HG02973 (cell line): ENCODE data around the gene COL4A1.

Experiments used
- ATAC-seq: cut with Tn5 transposase; IDR thresholded peaks from one replicate; pipeline ENCODE4 v1.9.1; 2021; ENCODE audit warnings: moderate library complexity; ENCODE audit not compliant: unreplicated experiment

Gene COL4A1

DNA sequence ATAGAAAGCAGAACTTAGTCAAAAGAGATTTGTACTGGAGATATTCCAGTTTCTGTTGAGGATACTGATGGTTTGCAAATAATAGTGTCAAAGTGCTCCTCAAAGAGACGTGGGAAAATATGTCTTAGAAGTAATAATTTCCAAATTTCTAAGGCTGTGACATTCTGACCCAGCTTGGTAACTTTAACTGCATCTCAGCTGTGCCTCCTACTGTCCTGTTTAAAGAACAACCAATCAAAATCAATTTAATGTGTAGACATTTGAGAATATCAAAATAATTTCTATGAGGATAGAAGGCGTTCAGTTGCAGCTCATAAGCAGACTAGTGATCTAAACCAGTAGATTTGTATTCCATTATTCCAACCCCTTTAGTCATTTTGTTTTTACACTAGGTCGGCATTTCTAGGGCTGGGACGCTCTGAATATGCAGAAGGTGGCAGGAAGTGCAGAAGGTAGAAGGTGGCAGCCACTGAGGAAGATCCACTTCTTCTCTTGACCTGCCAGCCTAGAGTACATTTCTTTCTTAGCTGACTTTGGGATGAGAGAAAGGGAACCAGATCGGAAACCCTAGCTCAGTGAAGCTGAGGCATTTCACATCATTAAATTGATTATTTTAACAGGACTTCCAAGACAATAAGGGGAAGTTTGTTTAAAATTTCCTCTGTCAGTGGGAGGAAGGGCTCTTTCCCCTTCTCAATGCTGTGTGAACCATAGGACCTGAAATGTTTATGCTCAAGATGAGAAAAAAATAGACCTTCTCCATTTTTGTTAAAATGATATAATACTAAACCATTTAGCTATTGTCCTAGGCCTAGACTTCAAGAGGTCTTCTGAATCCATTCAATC, 67.5 kb downstream of the COL4A1 start:
- ATAC-seq, result no peak

DNA sequence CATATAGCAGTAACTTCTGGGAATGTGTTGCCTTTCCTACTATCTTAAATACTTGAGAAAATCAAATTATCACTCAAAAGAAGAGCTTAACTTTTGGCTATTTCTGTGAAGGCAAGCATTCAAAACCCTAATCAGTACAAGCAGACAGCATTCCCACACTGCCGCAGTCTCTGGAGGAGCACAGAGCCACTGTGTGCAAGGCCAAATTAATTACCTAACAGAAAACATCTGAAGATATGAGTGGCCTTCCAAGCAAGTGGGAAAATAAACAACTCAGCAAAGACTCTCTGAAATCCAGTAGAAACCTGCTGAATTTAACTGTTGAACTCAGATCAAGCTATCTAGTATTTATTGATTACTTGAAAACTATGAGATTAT, 68.2 kb downstream of the COL4A1 start:
- no peak for ATAC-seq

DNA sequence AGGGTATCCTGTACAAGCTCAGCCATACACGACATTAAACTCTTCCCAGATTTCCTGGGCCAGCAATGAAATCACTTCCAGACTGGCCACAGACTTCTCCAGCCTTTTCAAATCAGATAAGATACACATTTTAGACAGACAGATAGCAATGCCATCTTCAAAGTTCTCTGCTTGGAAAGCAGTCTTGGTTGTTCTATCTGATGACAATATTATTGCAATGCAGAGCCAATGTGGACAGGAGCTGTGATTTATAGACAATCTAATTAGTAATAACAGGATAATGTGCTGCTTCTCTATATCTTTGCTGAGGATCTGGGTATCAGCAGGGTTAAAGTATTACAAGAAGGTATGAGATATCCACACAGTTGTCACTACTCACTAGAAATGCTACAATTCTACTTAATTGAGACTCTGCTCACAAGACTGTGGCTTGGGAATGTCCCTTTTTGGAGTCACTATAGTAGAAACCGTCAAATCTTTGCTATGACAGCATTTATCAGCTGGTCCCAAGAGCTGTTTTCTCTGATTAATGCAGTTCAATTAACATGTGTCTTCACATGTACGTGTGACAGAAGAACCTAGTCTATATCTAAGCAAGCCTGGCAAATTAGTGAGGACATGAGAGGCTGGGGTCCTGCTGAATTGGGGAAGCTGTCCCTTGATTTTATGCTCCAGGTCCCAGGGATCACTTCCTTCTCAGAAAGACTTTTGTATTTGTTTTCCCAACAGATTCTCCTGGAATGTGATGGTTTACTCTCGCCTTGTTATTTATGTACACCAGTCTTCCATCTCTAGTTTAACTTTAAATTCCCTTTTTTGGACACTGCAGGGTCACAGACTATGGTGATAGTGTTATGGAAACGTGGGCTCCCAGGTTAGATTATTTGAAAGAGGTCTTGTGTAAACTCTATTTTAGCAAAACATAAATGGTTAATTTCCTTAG, 68.8 kb downstream of the COL4A1 start:
- ATAC-seq, result no peak

DNA sequence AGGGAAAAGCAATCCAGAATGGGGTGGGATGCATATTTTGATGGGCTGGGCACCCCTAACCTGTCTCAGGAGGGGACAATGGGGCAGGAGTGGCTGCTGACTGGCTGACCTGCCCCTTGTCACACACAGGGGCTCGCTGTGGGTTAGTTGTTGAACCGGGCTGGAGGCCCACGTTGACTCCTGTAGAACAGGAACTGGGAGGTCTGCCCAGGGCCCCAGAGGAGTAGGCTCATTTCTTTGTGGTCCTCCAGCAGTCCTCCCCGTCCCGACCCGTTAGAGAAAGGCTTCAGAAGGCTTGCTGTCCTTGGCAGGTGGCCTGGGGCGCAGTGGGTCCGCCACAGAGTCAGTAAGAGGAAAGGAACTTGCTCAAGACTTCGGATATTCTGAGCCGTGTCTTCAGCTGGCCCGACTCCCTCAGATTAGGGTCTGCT, 70.1 kb downstream of the COL4A1 start:
- ATAC-seq, result no peak

DNA sequence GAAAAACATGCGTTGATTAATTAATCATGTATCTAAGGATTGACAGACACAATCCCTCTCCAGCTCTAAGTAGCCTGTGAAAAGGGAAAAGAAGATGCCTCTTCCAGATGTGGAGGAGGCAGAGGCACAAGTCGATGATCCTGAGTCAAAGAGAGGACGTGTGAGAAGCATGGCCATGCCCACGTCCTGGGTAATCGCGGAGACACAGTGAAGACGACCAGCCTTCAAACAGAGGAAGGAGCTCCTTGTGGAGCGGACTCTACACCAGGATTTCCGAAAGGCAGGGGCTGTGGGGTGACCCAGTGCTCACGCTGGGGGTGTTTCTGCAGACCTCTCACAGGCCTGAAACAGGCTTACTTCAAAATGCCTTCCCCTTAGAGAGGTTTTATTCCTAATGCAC, 70.5 kb downstream of the COL4A1 start:
- ATAC-seq, result no peak

DNA sequence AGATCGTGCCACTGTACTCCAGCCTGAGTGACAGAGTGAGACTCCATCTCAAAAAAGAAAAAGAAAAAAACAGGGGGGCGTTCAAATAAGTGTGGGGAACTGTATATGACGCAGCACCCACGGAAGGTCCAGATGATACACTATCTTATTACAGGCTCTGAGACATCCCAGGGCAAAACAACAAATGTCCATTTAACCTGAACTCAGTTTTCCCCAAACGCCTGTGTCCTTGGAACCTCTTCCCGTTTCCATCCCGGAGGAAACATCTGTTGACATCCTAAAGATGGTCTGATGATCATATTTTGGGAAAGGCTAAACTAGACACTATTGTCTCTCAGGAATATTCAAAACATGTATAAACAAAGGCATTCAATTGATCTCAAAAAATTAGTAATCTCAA, 72.4 kb downstream of the COL4A1 start:
- no peak for ATAC-seq

DNA sequence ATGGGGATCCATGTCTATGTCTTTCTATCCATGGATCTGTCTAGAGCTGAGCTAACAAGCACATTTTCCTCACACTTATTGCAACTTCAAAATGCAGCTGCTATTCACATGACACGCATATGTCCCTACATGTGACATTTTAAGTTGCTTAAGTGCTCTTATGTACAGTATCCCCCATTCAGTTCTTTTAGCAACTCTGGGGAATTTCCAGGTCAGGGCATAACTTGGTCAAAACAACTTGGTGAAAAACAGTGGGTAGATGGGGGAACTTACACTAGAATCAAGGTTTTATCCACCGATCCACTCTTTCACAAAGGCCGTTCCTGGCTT, 73.0 kb downstream of the COL4A1 start:
- no peak for ATAC-seq

DNA sequence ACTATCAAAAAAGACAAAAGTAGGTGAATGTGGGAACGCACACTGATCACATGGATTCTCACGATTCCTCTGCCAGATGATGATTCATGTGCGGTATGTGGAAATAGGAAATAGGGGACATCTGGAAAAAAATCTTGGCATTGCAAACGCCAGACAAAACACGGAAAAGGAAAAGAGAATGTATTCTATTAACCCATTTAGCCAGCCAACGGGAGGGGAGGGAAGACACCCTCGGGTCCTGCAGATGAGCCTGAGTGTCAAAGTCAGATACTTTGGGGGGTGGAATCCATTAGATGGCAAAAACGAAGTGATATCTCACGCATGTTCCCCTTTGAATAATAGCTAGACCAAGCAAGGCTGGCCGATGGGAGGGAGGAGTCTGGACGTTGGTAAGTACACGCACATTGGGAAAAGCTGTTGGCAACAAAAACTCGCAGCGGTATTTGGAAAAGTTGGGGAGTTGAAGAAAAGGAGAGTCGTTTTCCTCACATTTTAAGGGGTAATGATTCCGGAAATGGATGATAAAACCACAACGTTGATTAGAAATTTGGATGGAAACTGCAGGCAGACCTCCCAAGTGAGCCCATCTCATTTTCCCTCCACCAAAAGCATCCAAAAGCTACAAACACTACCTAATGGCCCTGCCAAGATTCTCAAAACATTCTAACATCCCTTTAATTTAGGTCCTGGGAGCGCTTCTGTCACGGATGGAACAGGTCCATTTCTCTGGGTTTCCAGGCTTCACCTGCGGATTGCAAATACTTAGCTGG, 73.6 kb downstream of the COL4A1 start:
- no peak for ATAC-seq

DNA sequence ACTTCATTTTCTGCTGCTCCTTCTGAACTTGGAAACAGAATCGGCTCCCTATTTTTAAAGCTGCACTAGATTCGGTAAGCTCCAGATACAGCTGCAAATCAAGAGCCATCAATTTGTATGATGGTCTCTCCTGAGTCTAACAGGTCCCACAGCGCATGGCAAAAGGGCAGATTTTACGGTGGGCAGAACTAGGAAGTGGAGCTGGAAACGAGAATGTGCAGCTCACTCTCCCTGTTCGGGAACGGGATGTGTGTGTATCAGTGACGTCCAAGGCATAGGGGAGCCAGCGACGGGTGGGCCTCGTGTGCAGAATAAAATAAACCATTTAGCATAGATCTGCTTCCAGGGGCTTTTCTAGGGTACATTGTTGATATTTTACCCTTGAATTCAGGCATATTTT, 74.2 kb downstream of the COL4A1 start:
- no peak for ATAC-seq

DNA sequence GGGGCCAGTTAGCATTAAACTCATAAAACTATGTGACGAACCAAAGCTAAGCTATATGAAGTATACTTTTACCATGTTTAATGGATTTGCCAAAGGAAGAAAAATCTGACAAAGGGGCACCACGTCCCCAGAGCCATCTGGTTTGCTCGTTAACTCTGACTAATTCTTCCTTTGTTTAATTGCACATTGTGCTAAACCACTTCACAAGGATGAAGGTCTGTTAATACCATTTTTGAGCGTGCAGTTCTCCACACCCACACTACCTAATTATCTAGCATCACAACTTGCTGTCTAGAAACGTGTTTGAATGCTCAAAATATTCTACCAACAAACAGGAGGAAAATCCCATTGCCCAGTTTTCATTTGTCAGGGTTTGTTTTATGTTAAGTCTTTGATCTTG, 74.8 kb downstream of the COL4A1 start:
- ATAC-seq, result no peak

DNA sequence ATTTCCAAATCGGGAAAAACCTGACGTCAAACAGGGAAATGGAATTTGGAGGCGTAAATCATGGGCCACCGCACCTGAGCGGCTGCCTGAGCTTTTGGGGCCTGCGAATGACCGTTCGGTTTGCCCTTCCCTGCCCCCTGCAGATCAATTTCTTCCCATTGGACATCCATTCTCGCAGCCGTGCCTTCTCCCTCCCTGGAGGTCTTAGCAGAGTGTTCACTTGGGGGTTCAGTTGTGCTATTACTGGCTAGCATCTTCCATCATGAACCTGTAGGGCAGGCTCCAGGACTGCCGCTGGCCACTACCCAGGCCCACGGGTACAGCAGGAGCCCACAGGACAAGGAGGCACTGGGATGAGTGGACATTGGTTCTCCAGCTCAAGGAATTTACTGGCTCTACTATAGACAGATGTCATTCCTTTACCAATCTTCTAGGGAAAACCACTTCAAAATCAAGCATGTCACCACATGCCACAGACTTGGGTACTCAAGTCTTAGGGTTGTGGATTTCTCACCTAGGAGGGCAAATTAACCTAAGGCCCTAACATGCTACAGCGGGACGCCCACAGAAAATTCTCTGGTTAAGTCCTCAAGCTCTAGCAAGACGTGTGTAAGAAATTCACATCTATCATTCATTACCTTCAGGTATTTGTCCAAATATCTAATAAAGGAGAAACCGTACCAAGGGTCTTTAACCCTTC, 75.5 kb downstream of the COL4A1 start:
- ATAC-seq, result no peak

DNA sequence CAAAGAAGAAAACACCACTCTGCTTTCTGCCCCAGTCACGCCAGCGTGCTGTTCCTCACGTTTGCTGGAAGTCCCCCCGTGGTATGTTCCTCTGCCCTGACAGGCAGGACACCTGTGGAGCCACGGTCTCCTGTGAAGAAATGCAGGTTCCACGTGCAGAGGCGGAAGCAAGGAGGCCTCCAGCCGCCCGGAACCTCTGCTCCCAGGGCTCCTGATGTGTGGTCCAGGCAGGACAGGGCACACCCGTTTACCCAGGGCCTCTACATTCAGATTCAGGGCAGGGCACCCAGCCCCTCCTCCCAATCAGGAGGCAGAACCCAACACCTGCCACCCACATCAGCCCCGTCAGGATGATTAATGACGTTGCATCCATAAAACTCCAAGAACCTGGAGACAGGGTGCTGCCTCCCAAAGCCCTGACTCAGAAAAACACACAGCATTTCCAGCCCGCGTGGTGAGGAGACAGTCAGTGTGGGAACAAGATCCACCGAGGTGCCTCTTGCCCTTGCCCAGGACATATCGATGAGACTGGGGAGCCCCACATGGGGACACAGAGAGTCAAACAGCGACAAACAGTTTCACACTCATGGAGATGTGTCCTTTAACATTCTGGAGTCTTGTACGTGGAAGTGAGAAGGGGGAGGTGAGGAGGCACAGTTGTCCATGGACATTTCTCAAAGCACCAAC, 76.2 kb downstream of the COL4A1 start:
- ATAC-seq, result no peak

DNA sequence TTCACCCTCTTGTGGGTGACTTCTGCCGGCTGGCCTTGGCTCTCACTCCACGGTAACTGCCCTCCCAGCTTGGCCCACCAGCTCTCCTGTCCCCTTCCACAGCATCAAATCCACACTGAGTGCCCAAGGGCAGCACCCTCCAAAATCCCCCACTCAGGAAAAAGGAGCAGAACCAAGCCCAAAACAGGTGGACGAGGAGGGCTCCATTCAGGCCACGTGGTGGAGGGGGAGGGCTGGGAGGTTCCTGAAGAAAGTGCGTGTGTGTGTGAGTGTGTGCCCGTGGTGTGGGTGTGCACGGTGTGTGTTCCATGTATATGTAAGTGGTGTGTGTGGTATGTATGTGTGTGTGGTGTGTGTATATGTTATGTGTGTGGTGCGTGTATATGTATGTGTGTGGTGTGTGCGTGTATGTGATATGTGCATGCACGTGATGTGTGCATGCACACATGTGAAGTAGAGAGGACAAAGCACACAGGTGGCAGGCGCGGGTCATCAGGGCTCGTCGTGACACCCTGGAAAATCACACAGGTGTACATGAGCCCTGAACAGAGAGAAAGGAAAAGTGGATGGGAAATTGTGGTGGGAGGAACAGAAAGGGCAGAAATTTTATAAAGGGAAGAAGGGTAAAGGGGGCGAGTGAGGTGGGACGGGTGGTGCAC, 76.9 kb downstream of the COL4A1 start:
- no peak for ATAC-seq

DNA sequence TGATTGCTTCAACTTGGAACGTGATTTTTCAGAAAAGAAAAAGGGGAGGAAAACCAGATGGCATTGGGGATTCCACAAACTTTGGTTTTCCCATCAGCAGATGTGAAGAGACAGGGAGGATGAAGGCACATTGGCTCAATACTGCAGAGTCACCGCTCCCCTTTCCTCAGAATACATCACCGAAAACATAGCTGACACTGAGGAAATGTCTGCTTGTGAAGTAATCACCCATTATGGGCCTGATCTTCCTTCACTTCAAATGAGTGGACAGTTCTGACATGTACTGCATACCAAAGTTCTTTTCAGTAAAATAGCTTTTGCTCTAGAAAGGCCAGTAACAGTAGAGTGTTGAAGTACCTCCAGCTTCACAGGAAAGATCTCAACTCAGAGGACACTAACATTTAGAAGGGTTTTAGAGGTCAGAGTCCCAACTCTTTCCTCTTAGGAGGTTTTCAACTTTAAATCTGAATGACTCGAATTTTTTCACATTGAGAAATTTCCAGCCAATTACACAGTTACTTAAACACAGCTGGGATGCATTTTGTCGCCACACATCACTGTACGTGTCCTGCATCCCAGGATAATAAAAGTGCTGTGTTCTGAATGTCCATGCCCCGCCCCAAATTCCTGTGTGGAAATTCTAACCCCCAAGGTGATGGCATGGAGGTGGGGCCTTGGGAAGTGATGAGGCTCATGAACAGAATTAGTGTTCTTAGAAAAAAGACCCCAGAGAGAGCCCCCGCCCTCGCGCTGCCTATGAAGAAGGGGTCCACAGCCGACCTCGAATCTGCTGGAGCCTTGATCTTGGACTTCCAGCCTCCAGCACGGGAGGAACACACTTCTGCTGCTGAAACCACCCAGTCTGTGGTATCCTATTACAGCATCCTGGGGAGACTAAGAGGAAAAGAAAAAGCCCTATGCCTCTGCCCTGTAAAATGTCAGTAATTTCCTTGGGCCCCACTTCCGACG, 77.7 kb downstream of the COL4A1 start:
- ATAC-seq, result no peak

DNA sequence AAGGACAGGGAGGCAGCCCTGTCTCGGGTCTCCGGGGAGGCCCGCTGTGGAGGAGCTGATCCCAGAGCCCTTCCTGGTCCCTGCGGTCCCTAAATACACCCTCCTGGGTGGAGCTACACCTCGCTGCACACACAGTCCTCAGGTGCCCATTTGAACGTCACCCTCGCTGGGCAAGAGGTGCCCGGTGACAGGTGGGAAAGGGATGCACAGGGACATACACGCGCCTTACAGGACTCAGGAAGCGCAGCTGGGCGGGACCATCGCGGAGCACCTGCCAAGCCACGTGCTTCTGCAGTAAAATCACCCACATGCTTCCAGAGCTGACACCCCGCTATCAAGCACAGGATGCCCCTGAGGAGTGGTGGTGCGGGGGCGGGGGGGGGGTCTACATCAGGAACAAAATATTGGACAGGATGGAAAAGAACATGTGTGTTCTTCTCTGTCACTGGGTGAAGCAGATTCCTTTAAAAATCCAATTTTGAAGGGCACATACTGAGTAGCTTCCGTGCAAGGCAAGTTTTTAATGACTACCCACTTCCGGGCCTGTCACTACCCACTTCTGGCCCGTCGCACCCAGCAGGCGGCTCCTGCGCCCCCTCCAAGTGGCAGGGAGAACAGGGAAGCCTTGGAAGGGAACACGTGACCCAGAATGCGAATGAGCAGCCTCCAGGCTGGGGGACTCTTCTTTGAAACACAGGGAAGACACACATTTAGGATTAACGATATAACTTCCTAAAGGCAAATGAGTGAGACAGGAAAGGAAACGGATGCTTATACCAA, 78.9 kb downstream of the COL4A1 start:
- no peak for ATAC-seq

DNA sequence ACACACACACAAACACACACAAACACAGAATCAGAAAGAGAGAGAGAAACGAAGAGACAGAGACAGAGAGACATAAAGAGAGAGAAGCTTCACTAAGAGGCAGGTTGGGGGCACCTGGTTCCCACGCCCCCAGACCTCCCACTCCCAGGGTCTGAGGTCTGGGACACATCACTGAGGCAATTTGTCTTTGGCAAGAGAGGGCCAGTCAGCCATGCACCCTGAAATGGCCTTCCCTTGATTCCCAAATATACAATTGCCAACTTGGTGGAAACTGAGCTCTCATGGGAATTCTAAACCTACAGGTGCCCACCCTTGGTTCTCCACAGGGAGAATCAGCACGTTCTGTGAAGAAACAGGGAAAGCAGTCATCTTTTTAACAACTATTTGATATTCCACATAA, 79.5 kb downstream of the COL4A1 start:
- ATAC-seq, result no peak

DNA sequence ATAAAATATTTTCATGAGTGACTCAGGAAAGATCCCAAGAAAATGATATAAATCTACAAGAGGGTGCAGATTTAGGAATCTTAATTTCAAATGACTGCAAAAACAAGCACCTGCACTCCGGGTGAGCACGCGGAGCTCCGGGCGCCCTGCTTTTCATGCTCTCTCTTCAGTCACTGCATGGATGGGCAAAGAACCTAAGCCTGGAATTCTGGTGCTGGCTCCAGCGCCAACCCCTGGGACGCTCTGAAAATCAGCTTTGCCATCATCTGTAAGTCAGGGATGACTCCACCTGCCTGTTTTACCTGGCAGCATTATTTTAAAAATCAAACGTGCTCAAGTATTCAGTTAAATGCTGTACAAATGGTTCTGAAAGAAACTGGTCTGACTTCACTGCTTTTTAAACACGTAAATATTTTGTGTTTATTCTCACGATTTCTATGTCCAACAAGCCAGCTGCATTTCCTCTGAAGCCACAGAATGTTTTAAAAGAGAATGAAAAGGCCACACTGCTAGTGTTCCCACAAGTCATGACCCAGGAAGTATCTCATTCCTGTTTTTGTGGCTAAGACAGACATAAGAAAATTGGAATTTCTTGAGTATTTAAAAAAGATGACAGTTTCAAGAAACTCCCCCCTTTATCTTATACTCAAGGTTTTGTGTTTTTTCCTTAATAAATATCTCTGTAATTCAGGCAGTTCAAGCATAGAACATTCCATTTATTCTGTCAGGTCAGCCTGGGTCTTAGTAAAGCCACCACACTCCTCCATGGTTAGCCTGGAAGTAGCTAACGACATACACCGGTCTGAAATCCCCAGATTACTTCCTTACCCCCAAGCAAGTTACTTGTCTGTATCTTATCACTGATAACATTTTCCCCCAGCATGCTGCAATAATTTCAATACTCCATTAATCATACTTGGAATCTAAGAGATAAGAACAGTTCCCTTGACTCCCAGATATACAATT, 81.1 kb downstream of the COL4A1 start:
- no peak for ATAC-seq
